ENCODE data around the gene OGFR. TPM values are rescaled to one million over a fixed set of nuclear protein-coding genes. Genes with fewer than 3 reads are reported as not detected.
A peak's percentile ranks its signal among the peaks of the same experiment; 100 is the strongest.

OGFR gene
- polyA plus RNA-seq, 3 donors = 47.8 to 114 (median 79.3) TPM

DNA sequence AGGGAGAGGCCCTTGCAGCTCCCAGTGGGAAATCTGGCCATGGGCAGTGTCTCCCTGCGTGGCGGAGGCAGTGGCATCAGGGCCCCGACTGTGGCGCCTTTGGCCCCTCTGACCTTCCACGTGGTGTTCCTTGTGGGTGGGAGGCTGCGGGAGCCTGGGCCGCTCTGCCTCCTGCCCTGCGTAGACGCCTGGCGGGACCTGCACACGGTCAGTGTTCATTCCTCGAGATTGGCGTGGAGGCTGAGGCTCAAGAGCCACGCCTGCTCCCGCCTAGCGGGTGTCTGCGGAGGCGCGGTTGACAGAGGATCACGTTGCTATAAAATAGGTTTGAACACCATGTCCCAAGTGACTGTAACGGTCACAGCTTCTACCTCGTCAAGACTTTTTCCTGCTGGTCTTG, 26.2 kb downstream of the OGFR start:
- Mint-ChIP-seq H3K4me1 (peaks cover 25% of the 10 kb centered on the region), H3K36me3 (no peaks in the 10 kb centered on the region), H3K27ac (peak overlapping the region in 1 of 7 donors; percentile 75), H3K4me3 (no peak overlapping the region), H3K9me3 (no peaks in the 10 kb centered on the region), H3K27me3 (ENCODE audit: low read depth in 3 of 3) (peaks cover 0 to 4% (median 0%) of the 10 kb centered on the region in 3 donors)
- Histone ChIP-seq H3K9me3 (replicated peaks in 1 of 2; ENCODE audit: control insufficient read depth in 1 of 2, insufficient read depth in 1 of 2, low read length in 2 of 2) (no peaks in the 10 kb centered on the region), H3K27ac (ENCODE audit: low read depth in 1 of 2, low read length in 2 of 2) (no peak overlapping the region), H2AFZ (ENCODE audit: insufficient read depth, low read depth, low read length, poor library complexity, severe bottlenecking) (no peak overlapping the region), H3K9ac (ENCODE audit: insufficient read depth, low read length, poor library complexity, severe bottlenecking) (no peak overlapping the region), H4K20me1 (ENCODE audit: insufficient read depth, low read length) (no peaks in the 10 kb centered on the region), H3K27me3 (ENCODE audit: control insufficient read depth in 2 of 2, insufficient read depth in 2 of 2, low read length in 2 of 2) (no peaks in the 10 kb centered on the region), H3K79me2 (ENCODE audit: insufficient read depth, low read length) (no peaks in the 10 kb centered on the region), H3K36me3 (replicated peaks in 1 of 2; ENCODE audit: control insufficient read depth in 1 of 2, insufficient read depth in 2 of 2, low read length in 2 of 2) (no peaks in the 10 kb centered on the region), H3K4me3 (replicated peaks in 1 of 3; ENCODE audit: low read depth in 2 of 3, low read length in 3 of 3) (no peak overlapping the region), H3K4me2 (replicated peaks; ENCODE audit: extremely low read depth, low read length, poor library complexity, severe bottlenecking) (no peak overlapping the region), H3K4me1 (ENCODE audit: control insufficient read depth in 1 of 2, insufficient read depth in 2 of 2, low read length in 2 of 2) (peaks cover 27 to 33% of the 10 kb centered on the region in 2 donors)
- intact Hi-C loops (cut with micrococcal nuclease) = no loop called here
- 96% methylated on average over 22 of the region's 22 CpGs for WGBS (ENCODE audit: insufficient coverage)
- peak in 1 of 3 donors; percentile 2 for DNase-seq
- TF ChIP-seq, protein P1, sequence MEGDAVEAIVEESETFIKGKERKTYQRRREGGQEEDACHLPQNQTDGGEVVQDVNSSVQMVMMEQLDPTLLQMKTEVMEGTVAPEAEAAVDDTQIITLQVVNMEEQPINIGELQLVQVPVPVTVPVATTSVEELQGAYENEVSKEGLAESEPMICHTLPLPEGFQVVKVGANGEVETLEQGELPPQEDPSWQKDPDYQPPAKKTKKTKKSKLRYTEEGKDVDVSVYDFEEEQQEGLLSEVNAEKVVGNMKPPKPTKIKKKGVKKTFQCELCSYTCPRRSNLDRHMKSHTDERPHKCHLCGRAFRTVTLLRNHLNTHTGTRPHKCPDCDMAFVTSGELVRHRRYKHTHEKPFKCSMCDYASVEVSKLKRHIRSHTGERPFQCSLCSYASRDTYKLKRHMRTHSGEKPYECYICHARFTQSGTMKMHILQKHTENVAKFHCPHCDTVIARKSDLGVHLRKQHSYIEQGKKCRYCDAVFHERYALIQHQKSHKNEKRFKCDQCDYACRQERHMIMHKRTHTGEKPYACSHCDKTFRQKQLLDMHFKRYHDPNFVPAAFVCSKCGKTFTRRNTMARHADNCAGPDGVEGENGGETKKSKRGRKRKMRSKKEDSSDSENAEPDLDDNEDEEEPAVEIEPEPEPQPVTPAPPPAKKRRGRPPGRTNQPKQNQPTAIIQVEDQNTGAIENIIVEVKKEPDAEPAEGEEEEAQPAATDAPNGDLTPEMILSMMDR (IDR thresholded peaks at IDR 0.05) = no peak

DNA sequence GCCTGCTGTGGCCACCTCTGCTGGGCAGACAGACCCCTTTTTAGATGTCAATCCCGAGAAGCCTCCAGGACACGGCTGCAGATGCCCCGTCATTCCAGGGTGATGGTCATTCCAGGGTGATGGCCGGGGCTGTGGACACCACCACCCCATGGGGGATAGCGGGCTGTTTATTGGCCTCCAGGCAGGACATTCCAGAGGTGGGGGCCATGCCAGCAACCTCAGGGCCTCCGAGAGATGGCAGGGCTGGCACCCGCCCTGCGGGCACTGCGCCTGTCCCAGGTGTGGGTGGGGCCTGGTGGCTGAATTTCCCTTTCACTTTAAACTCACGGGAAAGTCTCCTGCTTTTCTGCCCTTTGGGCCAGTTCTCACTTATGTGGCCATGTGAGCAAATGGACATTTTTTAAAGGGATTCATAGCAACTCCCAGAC, 26.7 kb downstream of the OGFR start:
- no peak overlapping the region for H3K4me3 Mint-ChIP-seq
- H3K9me3 Mint-ChIP-seq = no peaks in the 10 kb centered on the region
- peak in 1 of 3 donors; percentile 1 for DNase-seq
- H3K27ac ChIP-seq (ENCODE audit: low read depth in 1 of 2, low read length in 2 of 2) = no peak overlapping the region
- TF ChIP-seq, protein P1 (IDR thresholded peaks at IDR 0.05) = no peak
- no peak overlapping the region for H3K9ac ChIP-seq (ENCODE audit: insufficient read depth, low read length, poor library complexity, severe bottlenecking)
- H4K20me1 ChIP-seq (ENCODE audit: insufficient read depth, low read length) = no peaks in the 10 kb centered on the region
- no peaks in the 10 kb centered on the region for H3K27me3 ChIP-seq (ENCODE audit: control insufficient read depth in 2 of 2, insufficient read depth in 2 of 2, low read length in 2 of 2)
- H3K4me2 ChIP-seq (replicated peaks; ENCODE audit: extremely low read depth, low read length, poor library complexity, severe bottlenecking) = no peak overlapping the region
- 94% methylated on average over 7 of the region's 10 CpGs for WGBS (ENCODE audit: insufficient coverage)
- H3K27ac Mint-ChIP-seq = no peak overlapping the region
- peaks cover 0 to 4% (median 2%) of the 10 kb centered on the region in 3 donors for H3K27me3 Mint-ChIP-seq (ENCODE audit: low read depth in 3 of 3)
- no peaks in the 10 kb centered on the region for H3K36me3 ChIP-seq (replicated peaks in 1 of 2; ENCODE audit: control insufficient read depth in 1 of 2, insufficient read depth in 2 of 2, low read length in 2 of 2)
- no peak overlapping the region for H2AFZ ChIP-seq (ENCODE audit: insufficient read depth, low read depth, low read length, poor library complexity, severe bottlenecking)
- peaks cover 27% of the 10 kb centered on the region for H3K4me1 Mint-ChIP-seq
- no peaks in the 10 kb centered on the region for H3K79me2 ChIP-seq (ENCODE audit: insufficient read depth, low read length)
- H3K4me1 ChIP-seq (ENCODE audit: control insufficient read depth in 1 of 2, insufficient read depth in 2 of 2, low read length in 2 of 2) = peaks cover 27 to 33% of the 10 kb centered on the region in 2 donors
- no peak overlapping the region for H3K4me3 ChIP-seq (replicated peaks in 1 of 3; ENCODE audit: low read depth in 2 of 3, low read length in 3 of 3)
- peaks cover 0 to 2% of the 10 kb centered on the region in 2 donors for H3K36me3 Mint-ChIP-seq
- intact Hi-C loops (cut with micrococcal nuclease) = no loop called here
- no peaks in the 10 kb centered on the region for H3K9me3 ChIP-seq (replicated peaks in 1 of 2; ENCODE audit: control insufficient read depth in 1 of 2, insufficient read depth in 1 of 2, low read length in 2 of 2)
